ENCODE results near the gene TSTD2.

The TSTD2 gene

DNA sequence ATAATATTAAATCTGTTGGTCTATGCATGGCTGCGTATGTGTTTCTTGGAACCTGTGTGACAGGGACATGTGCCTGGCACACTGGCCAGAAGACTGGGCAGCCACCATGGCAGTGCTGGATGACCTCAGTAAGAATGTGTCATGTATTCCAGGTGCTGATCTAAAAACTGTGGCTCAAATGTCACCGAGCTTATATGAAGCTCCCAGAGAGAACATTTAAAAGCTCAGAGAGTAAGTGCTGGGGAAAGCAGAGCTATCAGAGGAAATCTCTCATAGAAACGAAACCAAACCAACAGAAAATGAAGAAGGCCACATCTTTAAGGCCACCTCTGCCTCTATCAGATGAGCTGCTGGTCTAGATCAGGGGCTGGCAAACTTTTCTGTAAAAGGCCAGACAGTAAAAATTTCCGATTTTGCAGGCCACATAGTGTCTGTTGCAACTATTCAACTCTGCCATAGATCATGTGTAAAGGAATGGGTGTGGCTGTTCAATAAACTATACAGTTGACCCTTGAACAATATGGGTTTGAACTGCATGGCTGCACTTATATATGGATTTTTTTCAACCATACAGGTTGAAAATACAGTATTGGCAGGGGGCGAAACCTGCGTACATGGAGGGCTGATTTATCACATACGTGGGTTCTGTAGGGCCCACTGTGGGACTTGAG lies 31.8 kb downstream of the TSTD2 start:
- no peak for DNase-seq (ENCODE audit: low read depth)
- TF ChIP-seq, protein P1, sequence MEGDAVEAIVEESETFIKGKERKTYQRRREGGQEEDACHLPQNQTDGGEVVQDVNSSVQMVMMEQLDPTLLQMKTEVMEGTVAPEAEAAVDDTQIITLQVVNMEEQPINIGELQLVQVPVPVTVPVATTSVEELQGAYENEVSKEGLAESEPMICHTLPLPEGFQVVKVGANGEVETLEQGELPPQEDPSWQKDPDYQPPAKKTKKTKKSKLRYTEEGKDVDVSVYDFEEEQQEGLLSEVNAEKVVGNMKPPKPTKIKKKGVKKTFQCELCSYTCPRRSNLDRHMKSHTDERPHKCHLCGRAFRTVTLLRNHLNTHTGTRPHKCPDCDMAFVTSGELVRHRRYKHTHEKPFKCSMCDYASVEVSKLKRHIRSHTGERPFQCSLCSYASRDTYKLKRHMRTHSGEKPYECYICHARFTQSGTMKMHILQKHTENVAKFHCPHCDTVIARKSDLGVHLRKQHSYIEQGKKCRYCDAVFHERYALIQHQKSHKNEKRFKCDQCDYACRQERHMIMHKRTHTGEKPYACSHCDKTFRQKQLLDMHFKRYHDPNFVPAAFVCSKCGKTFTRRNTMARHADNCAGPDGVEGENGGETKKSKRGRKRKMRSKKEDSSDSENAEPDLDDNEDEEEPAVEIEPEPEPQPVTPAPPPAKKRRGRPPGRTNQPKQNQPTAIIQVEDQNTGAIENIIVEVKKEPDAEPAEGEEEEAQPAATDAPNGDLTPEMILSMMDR (IDR thresholded peaks at IDR 0.05; ENCODE audit: insufficient read depth, low read depth, low read length, missing control alignments) = no peak
- H3K4me3 ChIP-seq (ENCODE audit: low read length) = no peak overlapping the region

DNA sequence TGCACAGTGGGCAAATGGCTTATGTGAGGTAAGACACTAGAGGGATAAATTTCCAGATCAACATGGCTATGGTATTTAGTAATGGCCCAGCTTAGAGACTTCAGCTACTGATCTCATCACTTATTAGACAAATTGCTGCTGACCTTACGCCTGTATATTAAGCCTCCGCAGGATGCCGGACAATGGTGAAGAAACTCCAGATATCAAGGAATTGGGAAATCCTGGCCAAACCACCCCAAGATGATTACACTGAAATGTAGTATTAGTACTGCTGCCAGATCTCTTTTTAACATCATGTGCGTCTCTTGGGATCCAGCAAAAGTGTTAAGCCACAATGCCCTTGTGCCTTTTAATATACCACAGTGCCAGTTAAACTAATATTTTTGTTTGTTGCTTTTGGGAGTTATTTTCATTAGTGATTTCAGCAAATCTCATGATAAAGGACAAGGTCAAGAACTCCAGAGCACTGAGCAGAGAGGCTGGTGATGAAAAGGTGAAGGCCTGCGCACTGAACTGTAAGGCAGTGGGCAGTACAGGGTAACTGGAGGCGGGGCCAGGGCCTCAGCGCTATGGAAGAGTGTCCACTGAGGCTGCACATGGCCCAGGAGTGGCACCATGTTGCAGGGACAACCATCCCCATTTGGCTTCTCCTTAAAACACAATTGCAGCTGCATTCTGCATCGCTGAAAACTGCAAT lies 32.5 kb downstream of the TSTD2 start:
- TF ChIP-seq, protein P1 (IDR thresholded peaks at IDR 0.05; ENCODE audit: insufficient read depth, low read depth, low read length, missing control alignments) = no peak
- DNase-seq (ENCODE audit: low read depth) = no peak

DNA sequence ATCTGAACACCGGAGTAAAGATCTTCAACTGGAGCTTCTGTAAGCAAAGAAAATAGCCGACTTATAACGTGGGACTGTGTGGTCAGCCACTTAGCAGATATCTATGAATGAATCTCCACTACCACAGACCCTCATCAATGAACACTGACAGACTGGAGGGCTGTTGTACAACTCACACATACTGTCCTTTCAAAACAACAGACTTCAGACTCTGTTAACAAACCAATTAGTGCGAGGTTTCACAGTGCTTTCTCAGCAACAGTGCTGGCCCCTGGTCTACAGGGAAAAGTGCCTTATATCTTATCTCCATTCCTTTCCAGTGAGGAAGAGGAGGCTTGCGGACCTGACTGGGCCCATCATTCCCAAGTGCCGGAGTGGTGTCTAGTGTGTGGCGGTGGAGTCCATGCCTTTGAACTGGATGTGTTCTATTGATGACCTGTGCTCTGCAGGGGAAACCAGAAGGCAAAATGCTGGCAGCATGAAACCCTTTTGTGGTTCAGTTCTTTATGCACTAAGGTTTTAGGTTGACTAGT lies 33.8 kb downstream of the TSTD2 start:
- H3K4me3 ChIP-seq (ENCODE audit: low read length) = no peak overlapping the region
- no peak for DNase-seq (ENCODE audit: low read depth)
- TF ChIP-seq, protein P1 (IDR thresholded peaks at IDR 0.05; ENCODE audit: insufficient read depth, low read depth, low read length, missing control alignments) = no peak

More for the DNA sequence above, 32.5 kb downstream of the TSTD2 start:
- H3K4me3 ChIP-seq (ENCODE audit: low read length) = no peak overlapping the region

DNA sequence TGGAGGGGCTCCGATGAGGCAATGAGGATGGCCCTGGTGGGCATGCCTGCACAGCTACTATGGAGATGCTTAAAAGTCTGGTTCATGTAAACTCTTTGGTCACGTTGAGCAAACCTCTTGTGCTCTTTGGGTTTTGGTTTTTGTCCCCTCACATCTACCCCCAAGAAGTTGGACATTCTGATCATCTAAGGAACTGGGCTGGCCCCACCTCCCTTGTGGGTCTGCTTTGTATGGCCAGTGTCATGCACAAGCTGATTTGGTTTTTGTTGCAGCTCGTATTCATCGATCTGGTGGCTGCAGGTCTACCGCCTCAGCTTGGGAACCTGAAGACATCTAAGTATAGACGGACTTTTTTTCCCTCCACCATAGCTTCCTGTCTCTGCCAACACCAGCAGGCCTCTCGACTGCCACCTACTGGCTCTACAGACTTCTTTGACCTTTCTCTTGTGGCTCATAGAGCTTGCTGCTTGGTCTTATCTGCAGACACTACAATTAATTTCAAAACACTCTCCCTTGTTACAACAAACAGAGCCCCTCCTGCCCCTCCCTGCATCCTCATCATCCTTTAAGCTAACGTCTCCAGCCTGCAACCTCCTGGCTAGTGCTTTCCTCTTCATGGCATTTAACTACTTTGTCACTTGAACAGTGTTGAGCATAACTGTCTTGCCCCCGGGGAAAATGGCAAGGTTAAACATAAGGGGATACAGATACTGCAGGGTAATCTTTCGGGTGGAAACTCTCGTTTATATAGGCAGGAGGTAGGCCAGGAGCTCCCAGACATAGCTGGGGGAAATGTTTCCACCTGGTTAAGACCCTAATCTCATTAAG lies 34.5 kb downstream of the TSTD2 start:
- no peak overlapping the region for H3K4me3 ChIP-seq (ENCODE audit: low read length)
- TF ChIP-seq, protein P1 (IDR thresholded peaks at IDR 0.05; ENCODE audit: insufficient read depth, low read depth, low read length, missing control alignments) = peak; percentile 97
- peak; percentile 81 for DNase-seq (ENCODE audit: low read depth)

GRCh38 chr9:97596906-97597305 lies 36.3 kb downstream of the TSTD2 start:
- no peak for DNase-seq (ENCODE audit: low read depth)
- no peak overlapping the region for H3K4me3 ChIP-seq (ENCODE audit: low read length)
- TF ChIP-seq, protein P1 (IDR thresholded peaks at IDR 0.05; ENCODE audit: insufficient read depth, low read depth, low read length, missing control alignments) = no peak

- DNase-seq (ENCODE audit: low read depth) = no peak
- TF ChIP-seq, protein P1 (IDR thresholded peaks at IDR 0.05; ENCODE audit: insufficient read depth, low read depth, low read length, missing control alignments) = no peak
Measured at GRCh38 chr9:97594381-97594921, 38.7 kb downstream of the TSTD2 start.

More at GRCh38 chr9:97594381-97594921, 38.7 kb downstream of the TSTD2 start:
- H3K4me3 ChIP-seq (ENCODE audit: low read length) = no peak overlapping the region
